ENCODE measurements around the gene MTX3. TPM values are rescaled to one million over a fixed set of nuclear protein-coding genes. Genes with fewer than 3 reads are reported as not detected.

The MTX3 gene
- total RNA-seq, 2 donors from 2014 or later: 25.4 to 35.2 TPM

DNA sequence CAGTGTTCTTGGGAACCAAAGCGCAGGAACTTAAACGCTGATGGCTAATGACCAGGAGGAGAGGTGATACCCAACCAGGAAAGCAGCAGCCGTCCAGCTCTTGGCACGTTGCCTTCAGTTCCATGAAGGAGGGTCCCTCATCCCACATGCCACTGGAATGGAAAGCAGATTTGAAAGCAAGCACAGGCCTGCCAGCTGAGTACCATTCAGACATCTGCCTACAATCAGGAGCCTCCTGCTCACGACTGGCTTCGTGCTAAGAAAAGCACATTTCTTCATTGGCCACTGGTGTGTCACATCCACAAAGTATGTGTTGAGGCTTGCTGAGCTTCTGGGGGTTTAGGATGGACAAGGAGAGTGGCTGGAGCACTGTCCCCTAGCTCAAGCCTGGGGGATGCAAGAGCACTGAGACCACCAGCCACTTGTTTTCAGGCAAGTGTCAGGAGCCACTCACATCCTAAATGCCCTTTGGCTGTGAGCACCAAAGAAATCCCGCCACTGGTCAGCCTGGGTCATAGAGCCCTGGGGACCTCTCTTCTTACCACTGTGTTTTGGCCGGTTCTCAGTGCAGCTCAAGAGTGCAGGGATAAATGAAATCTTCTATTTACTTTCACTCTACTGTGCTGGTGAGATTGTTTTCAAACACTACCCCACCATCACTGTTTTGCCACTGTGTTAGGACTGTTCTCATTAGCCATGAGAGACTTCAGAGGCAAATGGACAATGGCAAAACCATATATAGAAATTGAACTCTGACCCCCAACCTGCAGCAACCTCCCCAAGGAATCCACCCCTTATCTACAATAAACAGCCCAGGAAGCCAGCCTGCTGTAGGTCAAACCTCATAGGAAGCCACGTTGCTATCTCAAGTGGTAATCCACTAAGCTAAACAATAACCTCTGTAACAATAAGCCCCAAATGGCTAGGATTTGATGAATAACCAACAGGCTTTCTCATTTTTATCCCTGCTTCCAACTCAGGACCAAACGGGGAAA is 58.3 kb downstream of the MTX3 start:
- Mint-ChIP-seq H3K4me1 (no peaks in the 10 kb centered on the region), H3K4me3 (no peak overlapping the region), H3K36me3 (ENCODE audit: low read depth) (no peaks in the 10 kb centered on the region), H3K9me3 (no peaks in the 10 kb centered on the region), H3K27me3 (peaks cover 6% of the 10 kb centered on the region), H3K27ac (no peak overlapping the region)
- no peak for ATAC-seq (replicated peaks)

DNA sequence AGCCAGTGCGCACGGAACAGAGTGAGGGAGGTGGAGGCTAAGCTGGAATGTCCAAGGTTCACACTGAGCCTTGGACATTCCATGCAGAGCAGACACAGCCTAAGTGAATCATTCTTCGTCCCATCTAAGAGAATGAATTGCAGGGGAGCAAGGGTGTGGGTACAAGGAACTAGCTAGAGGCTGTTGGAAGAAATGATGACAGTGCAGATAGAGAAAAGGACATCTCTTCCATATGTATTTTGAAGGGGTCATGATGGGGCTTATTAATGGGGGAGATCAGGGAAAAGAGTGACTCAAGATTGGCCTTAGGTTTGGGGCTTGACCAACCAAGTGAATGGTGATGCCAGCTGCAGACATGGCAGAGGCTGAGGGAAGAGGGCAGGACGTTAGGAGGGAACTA is 59.2 kb downstream of the MTX3 start:
- H3K27ac Mint-ChIP-seq: no peak overlapping the region
- H3K9me3 Mint-ChIP-seq: no peaks in the 10 kb centered on the region
- H3K4me1 Mint-ChIP-seq: no peaks in the 10 kb centered on the region
- ATAC-seq (replicated peaks): no peak
- no peaks in the 10 kb centered on the region for H3K36me3 Mint-ChIP-seq (ENCODE audit: low read depth)
- peaks cover 6% of the 10 kb centered on the region for H3K27me3 Mint-ChIP-seq
- no peak overlapping the region for H3K4me3 Mint-ChIP-seq

DNA sequence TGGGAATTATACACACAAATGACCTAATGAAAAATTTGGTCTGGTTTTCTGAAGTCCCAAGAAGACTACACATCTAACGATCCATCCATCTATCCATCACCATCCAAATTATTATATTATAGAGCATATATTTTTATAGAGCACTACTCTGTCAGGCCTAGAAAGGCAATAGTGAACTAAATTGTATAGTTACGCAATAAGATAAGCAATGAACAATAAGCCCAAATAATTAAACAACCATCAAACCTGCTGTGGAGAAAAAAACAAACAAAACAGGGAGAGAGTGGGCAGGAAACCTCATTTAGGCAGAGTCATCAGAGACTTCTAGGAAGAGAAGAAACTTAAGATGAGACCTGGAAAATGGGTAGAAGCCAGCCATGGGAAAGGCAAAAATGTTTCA is 59.7 kb downstream of the MTX3 start:
- H3K27ac Mint-ChIP-seq: no peak overlapping the region
- no peaks in the 10 kb centered on the region for H3K9me3 Mint-ChIP-seq
- H3K4me3 Mint-ChIP-seq: no peak overlapping the region
- H3K27me3 Mint-ChIP-seq: peaks cover 2% of the 10 kb centered on the region
- no peak for ATAC-seq (replicated peaks)
- no peaks in the 10 kb centered on the region for H3K36me3 Mint-ChIP-seq (ENCODE audit: low read depth)
- no peaks in the 10 kb centered on the region for H3K4me1 Mint-ChIP-seq

DNA sequence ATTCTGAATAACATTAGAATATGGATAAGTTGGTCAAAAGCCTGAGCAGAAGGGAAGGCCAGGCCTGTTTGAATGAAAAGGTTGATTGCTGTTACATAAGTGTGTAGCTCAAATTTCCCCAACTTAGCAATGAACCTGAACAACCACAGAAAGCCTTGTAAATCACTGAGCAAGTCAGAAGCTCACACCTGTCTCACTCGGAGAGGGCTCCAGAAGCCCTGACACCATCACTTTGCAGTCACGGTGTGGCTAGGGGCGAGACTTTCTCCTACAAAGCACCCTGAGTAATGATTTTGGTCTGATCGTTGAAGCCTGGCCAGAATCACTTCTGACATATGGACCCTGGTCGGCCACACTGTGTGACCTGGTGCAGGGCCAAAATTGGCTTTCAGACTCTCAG is 62.0 kb downstream of the MTX3 start:
- H3K4me3 Mint-ChIP-seq: no peak overlapping the region
- H3K36me3 Mint-ChIP-seq (ENCODE audit: low read depth): no peaks in the 10 kb centered on the region
- H3K27ac Mint-ChIP-seq: no peak overlapping the region
- ATAC-seq (replicated peaks): no peak
- H3K9me3 Mint-ChIP-seq: no peaks in the 10 kb centered on the region
- no peaks in the 10 kb centered on the region for H3K4me1 Mint-ChIP-seq
- no peaks in the 10 kb centered on the region for H3K27me3 Mint-ChIP-seq

Other genes starting within 250 kb of the MTX3 start
- 1 to 10 TPM; 1.7 to 3.5 TPM for gene THBS4, start 44.1 kb upstream of the MTX3 start, total RNA-seq